Prostate gland (tissue), 2 donors: ENCODE results near the gene GULP1.

Source experiments
- CTCF ChIP-seq, 4 experiments: fragments of 200-600 bp in 2 of 4; fragments of 450-650 bp in 2 of 4; sonication (generic) in 2 of 4; IDR thresholded peaks; 1 replicate in 3 of 4; 2 replicates in 1 of 4; pipeline ENCODE4 v1.5.1; 2016 to 2019; ENCODE audit warnings: antibody characterized with exemption in 4 of 4, mild to moderate bottlenecking in 2 of 4, moderate library complexity in 2 of 4
- POLR2A ChIP-seq: fragments of 450-650 bp; IDR thresholded peaks from one replicate; pipeline ENCODE4 v1.6.1; 2016; ENCODE audit warnings: antibody characterized with exemption, mild to moderate bottlenecking

GRCh38 chr2:188395903-188396689, 104.4 kb downstream of the GULP1 start:
- no peak for TF ChIP-seq CTCF (IDR thresholded peaks at IDR 0.05)
- no peak for TF ChIP-seq POLR2A
